SK-N-SH (cell line): ENCODE measurements around the gene CHCHD3. TPM values are rescaled to one million over a fixed set of nuclear protein-coding genes. Genes with fewer than 3 reads are reported as not detected.

Experiments used
- CTCF ChIA-PET: fragments of 300-600, 350-600 bp; formaldehyde crosslinking; extraction: SDS; loops from one replicate; lab custom pipeline; 2021; lab: Yijun Ruan, JAX
- POLR2A ChIA-PET: fragments of 350-600 bp; sonication (Branson Sonifier 250); formaldehyde crosslinking; extraction: SDS; loops from one replicate; lab custom pipeline; 2020; ENCODE audit warnings: antibody characterized with exemption, inconsistent platforms; lab: Yijun Ruan, JAX
- DNase-seq: peaks from one replicate; pipeline ENCODE4 v3.0.0; 2012
- H2AFZ ChIP-seq: fragments of 200-600 bp; sonication (generic); 2 replicates; pipeline ENCODE4 v1.8.1; 2016; ENCODE audit warnings: antibody characterized with exemption, mild to moderate bottlenecking, low read depth
- H3F3A ChIP-seq: fragments of 200-600 bp; sonication (generic); replicated peaks from 2 replicates; pipeline ENCODE3; 2016; ENCODE audit warnings: antibody characterized with exemption, mild to moderate bottlenecking; ENCODE audit not compliant: insufficient read depth
- H3K27ac ChIP-seq, 2 experiments: fragments of 200-500 bp in 1 of 2; fragments of 200-600 bp in 1 of 2; sonication (Bioruptor generic) in 1 of 2; sonication (generic), shearing (Covaris generic) in 1 of 2; 2 replicates each; pipeline versions ENCODE4 v1.5.1 to v1.6.1; 2014 to 2016; ENCODE audit warnings: low read depth in 2 of 2, inconsistent platforms in 1 of 2, low read length in 1 of 2, mild to moderate bottlenecking in 1 of 2, mixed read lengths in 1 of 2
- H3K27me3 ChIP-seq: fragments of 200-600 bp; sonication (generic), shearing (Covaris generic); 2 replicates; pipeline ENCODE4 v1.6.1; 2016; ENCODE audit warnings: mixed run types; ENCODE audit not compliant: insufficient read depth
- H3K36me3 ChIP-seq, 2 experiments: fragments of 200-500 bp in 1 of 2; fragments of 200-600 bp in 1 of 2; sonication (Bioruptor generic) in 1 of 2; sonication (generic) in 1 of 2; replicated peaks in 1 of 2; 2 replicates each; pipeline versions ENCODE3 to v1.5.1; 2014 to 2016; ENCODE audit warnings: low read length in 1 of 2, mild to moderate bottlenecking in 1 of 2; ENCODE audit not compliant: insufficient read depth in 2 of 2, control insufficient read depth in 1 of 2
- H3K4me1 ChIP-seq, 2 experiments: fragments of 200-500 bp in 1 of 2; fragments of 200-600 bp in 1 of 2; sonication (Bioruptor generic) in 1 of 2; sonication (generic), shearing (Covaris generic) in 1 of 2; 2 replicates each; pipeline versions ENCODE4 v1.5.1 to v1.6.1; 2014 to 2016; ENCODE audit warnings: low read depth in 1 of 2, low read length in 1 of 2, mixed run types in 1 of 2; ENCODE audit not compliant: insufficient read depth in 2 of 2, control insufficient read depth in 1 of 2
- H3K4me2 ChIP-seq: fragments of 200-600 bp; sonication (generic), shearing (Covaris generic); 2 replicates; pipeline ENCODE4 v1.6.1; 2017; ENCODE audit warnings: mixed run types
- H3K4me3 ChIP-seq, 2 experiments: fragments of 200-500 bp in 1 of 2; fragments of 200-600 bp in 1 of 2; sonication (Bioruptor generic) in 1 of 2; sonication (generic), shearing (Covaris generic) in 1 of 2; 2 replicates each; pipeline versions ENCODE4 v1.5.1 to v1.8.1; 2014 to 2016; ENCODE audit warnings: low read depth in 2 of 2, inconsistent platforms in 1 of 2, low read length in 1 of 2, mild to moderate bottlenecking in 1 of 2, mixed read lengths in 1 of 2, moderate library complexity in 1 of 2
- H3K79me2 ChIP-seq: fragments of 200-600 bp; sonication (generic); 2 replicates; pipeline ENCODE4 v1.8.1; 2017; ENCODE audit warnings: mild to moderate bottlenecking; ENCODE audit not compliant: insufficient read depth
- H3K9ac ChIP-seq: fragments of 200-600 bp; sonication (generic); 2 replicates; pipeline ENCODE4 v1.6.1; 2017; ENCODE audit warnings: mixed run types
- H3K9me2 ChIP-seq: fragments of 200-600 bp; sonication (generic); 2 replicates; pipeline ENCODE4 v1.6.1; 2017; ENCODE audit warnings: mixed run types
- H3K9me3 ChIP-seq: fragments of 200-600 bp; sonication (generic); 2 replicates; pipeline ENCODE4 v1.6.1; 2017; ENCODE audit warnings: mixed run types, mild to moderate bottlenecking, moderate library complexity
- H4K20me1 ChIP-seq: fragments of 200-600 bp; sonication (generic); 2 replicates; pipeline ENCODE4 v1.6.1; 2017; ENCODE audit warnings: mild to moderate bottlenecking, mixed run types; ENCODE audit not compliant: insufficient read depth
- CHD2 ChIP-seq: fragments of 150-350 bp; IDR thresholded peaks from 2 replicates; pipeline ENCODE4 v1.6.1; 2018; ENCODE audit warnings: low read length; ENCODE audit not compliant: partially characterized antibody
- CTCF ChIP-seq: fragments of 200-600 bp; sonication (generic); IDR thresholded peaks from 2 replicates; pipeline ENCODE4 v1.6.1; 2017; ENCODE audit warnings: antibody characterized with exemption, mild to moderate bottlenecking, moderate library complexity
- FOSL2 ChIP-seq: IDR thresholded peaks from 2 replicates; pipeline ENCODE4 v1.4.0; 2012; ENCODE audit warnings: low read depth, mild to moderate bottlenecking, moderate library complexity, borderline replicate concordance
- GATA2 ChIP-seq: sonication (generic); formaldehyde crosslinking; IDR thresholded peaks from 2 replicates; pipeline ENCODE4 v1.5.0; 2020; ENCODE audit warnings: mild to moderate bottlenecking, missing genetic modification reagents
- MAX ChIP-seq: IDR thresholded peaks from 2 replicates; pipeline ENCODE4 v1.4.0; 2012; ENCODE audit warnings: low read depth
- NFIC ChIP-seq: IDR thresholded peaks from 2 replicates; pipeline ENCODE4 v1.4.0; 2012; ENCODE audit warnings: borderline replicate concordance
- PBX3 ChIP-seq: IDR thresholded peaks from 2 replicates; pipeline ENCODE4; 2012
- POLR2AphosphoS5 ChIP-seq: IDR thresholded peaks from 2 replicates; pipeline ENCODE4 v1.6.1; 2012; ENCODE audit warnings: low read depth, low read length
- RAD21 ChIP-seq: IDR thresholded peaks from 2 replicates; pipeline ENCODE4 v1.6.1; 2012; ENCODE audit warnings: mild to moderate bottlenecking, low read length
- RCOR1 ChIP-seq: fragments of 150-350 bp; IDR thresholded peaks from 2 replicates; pipeline ENCODE4 v1.6.1; 2017; ENCODE audit warnings: antibody characterized with exemption, low read length
- RFX5 ChIP-seq: IDR thresholded peaks from 2 replicates; pipeline ENCODE4 v1.6.1; 2012; ENCODE audit warnings: mild to moderate bottlenecking, improper control_type of control experiment, low read length
- RXRA ChIP-seq: IDR thresholded peaks from 2 replicates; pipeline ENCODE4 v1.4.0; 2012; ENCODE audit warnings: low read depth, mild to moderate bottlenecking, borderline replicate concordance
- TEAD4 ChIP-seq: IDR thresholded peaks from 2 replicates; pipeline ENCODE4 v1.4.0; 2012; ENCODE audit warnings: mild to moderate bottlenecking, borderline replicate concordance; ENCODE audit not compliant: insufficient read depth
- USF2 ChIP-seq: fragments of 150-350 bp; IDR thresholded peaks from 2 replicates; pipeline ENCODE4 v1.6.1; 2017; ENCODE audit warnings: antibody characterized with exemption, low read length, low read depth, borderline replicate concordance
- WGBS: methylation state at CpG from one replicate; pipeline ENCODE4 v1.1.6; 2017; ENCODE audit warnings: low lambda C conversion rate; 5-methylcytosine and 5-hydroxymethylcytosine counted together
- polyA plus RNA-seq, 3 experiments: library from polyadenylated mRNA; depleted of rRNA; stranded (reverse); fragments of >200 nt; gene quantifications; 2 replicates each; pipeline ENCODE4 v1.2.3, GENCODE V29; 2012

Gene CHCHD3
- polyA plus RNA-seq, 1 of the 3 experiments (the other 2 are of a cell fraction), result 97.1 TPM

DNA sequence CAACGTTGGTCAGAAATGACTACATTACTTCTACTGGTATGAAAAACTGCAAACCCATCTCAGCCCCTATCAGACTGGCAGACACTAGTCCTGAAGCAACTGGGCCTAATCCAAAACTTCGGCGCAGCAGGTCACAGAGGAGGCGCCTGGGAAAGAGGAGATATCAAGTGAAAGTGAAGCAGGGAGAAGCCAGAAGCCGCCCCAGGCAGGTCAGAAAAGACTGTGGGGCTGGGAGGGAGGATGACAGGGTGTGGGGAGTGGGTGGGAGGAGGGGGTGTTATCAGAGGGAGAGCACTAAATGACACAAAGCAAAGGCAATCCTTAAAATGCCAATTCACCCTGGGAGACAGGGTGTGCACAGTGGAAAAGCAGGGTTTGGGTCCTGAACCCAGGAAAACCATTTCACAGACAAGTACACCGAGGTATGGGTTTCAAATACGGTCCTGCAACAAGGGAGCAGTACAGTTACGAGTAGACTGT, 731 bp downstream of the CHCHD3 start:
- no peaks in the 10 kb centered on the region for H3F3A ChIP-seq
- H3K4me1 ChIP-seq, result peaks cover 5 to 28% of the 10 kb centered on the region in 2 experiments; a peak in 3 of 4 replicates
- ChIA-PET CTCF (interaction anchor here (1.0 kb wide), 1 partner anchor 500 kb away, joined by 3 read pairs; no protein-coding TSS in a partner anchor), POLR2A (interaction anchor here (1.0 kb wide), 1 partner anchor 172 kb away, joined by 7 read pairs; the partner anchor contains the start of gene EXOC4)
- TF ChIP-seq USF2 (no peak), CTCF (no peak), FOSL2 (no peak), RCOR1 (no peak), RFX5 (no peak), GATA2 (no peak), MAX (no peak), RXRA (no peak), NFIC (no peak), CHD2 (no peak), POLR2AphosphoS5 (no peak), PBX3 (no peak), RAD21 (no peak; the same call in 1 of the 2 replicates)
- H3K27ac ChIP-seq, result peak overlapping the region; percentile 81 to 86
- H3K9me3 ChIP-seq, result no peaks in the 10 kb centered on the region
- peaks cover 15 to 21% of the 10 kb centered on the region in 2 experiments for H3K36me3 ChIP-seq
- WGBS, result under 1% methylated on average over 8 of the region's 8 CpGs
- H3K4me2 ChIP-seq, result peak overlapping the region; percentile 95
- H3K9ac ChIP-seq, result peak overlapping the region; percentile 84
- H3K4me3 ChIP-seq, result peak overlapping the region; percentile 86 to 97
- H4K20me1 ChIP-seq, result peaks cover 36% of the 10 kb centered on the region
- H3K9me2 ChIP-seq, result no peaks in the 10 kb centered on the region
- H3K79me2 ChIP-seq, result peaks cover 57% of the 10 kb centered on the region
- H3K27me3 ChIP-seq, result no peaks in the 10 kb centered on the region
- peak; percentile 51 for DNase-seq
- H2AFZ ChIP-seq, result peak overlapping the region; percentile 83; the same call in 1 of the 2 replicates

DNA sequence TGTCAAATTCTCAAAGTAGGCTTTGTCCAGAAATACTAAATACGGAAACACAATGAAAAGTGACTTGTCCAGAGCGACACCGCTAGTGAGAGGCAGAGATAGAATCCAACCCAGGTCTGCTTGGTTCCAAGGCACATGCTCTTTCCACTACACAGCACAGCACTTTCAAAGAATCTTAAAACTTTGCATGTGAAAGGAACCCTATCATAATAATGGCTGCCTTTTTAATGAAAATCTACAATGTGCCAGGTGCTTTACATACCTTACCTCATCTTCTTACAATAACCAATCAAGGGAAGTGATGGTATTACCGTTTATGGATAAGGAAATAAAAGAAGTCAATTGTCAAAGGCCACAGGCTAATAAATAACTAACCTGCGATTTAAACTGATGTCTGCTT, 2.6 kb downstream of the CHCHD3 start:
- H3K9ac ChIP-seq, result no peak overlapping the region
- H3K79me2 ChIP-seq, result peaks cover 76% of the 10 kb centered on the region
- H3K4me3 ChIP-seq, result no peak overlapping the region
- H3K4me2 ChIP-seq, result peak overlapping the region; percentile 95; the same call in 1 of the 2 replicates
- H3K9me3 ChIP-seq, result no peaks in the 10 kb centered on the region
- H3K27me3 ChIP-seq, result no peaks in the 10 kb centered on the region
- WGBS, result 81% methylated on average over 5 of the region's 5 CpGs
- peaks cover 5 to 28% of the 10 kb centered on the region in 2 experiments; a peak in 3 of 4 replicates for H3K4me1 ChIP-seq
- peaks cover 46% of the 10 kb centered on the region for H4K20me1 ChIP-seq
- ChIA-PET CTCF (interaction anchor here (1.0 kb wide), 1 partner anchor 12 kb away, joined by 3 read pairs; no protein-coding TSS in a partner anchor), POLR2A (no interaction called here)
- no peaks in the 10 kb centered on the region for H3F3A ChIP-seq
- H3K36me3 ChIP-seq, result peaks cover 21 to 26% of the 10 kb centered on the region in 2 experiments
- no peak for DNase-seq
- no peak overlapping the region; a peak in 1 of 4 replicates for H3K27ac ChIP-seq
- no peaks in the 10 kb centered on the region for H3K9me2 ChIP-seq
- no peak overlapping the region for H2AFZ ChIP-seq
- TF ChIP-seq TEAD4, result no peak
